GM21360 (cell line): ENCODE data around the gene SYMPK.
"Not testable (repeated sequence)": the region's sequence is repeated elsewhere in the genome, so short reads cannot be mapped to it uniquely, and the experiment has no call there.

Experiments used
- ATAC-seq: cut with Tn5 transposase; IDR thresholded peaks from one replicate; pipeline ENCODE4 v1.9.1; 2021; ENCODE audit warnings: mild to moderate bottlenecking, moderate library complexity; ENCODE audit not compliant: unreplicated experiment

The SYMPK gene

GRCh38 chr19:45870798-45871197, 7.9 kb upstream of the SYMPK start:
- ATAC-seq, result no peak

GRCh38 chr19:45867241-45867640, 4.3 kb upstream of the SYMPK start:
- not testable (repeated sequence) for ATAC-seq

GRCh38 chr19:45866400-45867176, 3.6 kb upstream of the SYMPK start:
- ATAC-seq, result no peak

- no peak for ATAC-seq
Measured at GRCh38 chr19:45865269-45865948, 2.5 kb upstream of the SYMPK start.

- no peak for ATAC-seq
Measured at GRCh38 chr19:45864629-45865082, 1.7 kb upstream of the SYMPK start.

GRCh38 chr19:45863840-45864628, 1.1 kb upstream of the SYMPK start, which contains the start of gene FOXA3:
Gene FOXA3 (plus strand): TSS chr19:45864326. CDS start chr19:45864457, 131 bp downstream.
- no peak for ATAC-seq

GRCh38 chr19:45863335-45863839, 440 bp upstream of the SYMPK start:
- no peak for ATAC-seq

GRCh38 chr19:45862271-45862563, 730 bp downstream of the SYMPK start:
- no peak for ATAC-seq

GRCh38 chr19:45860359-45861259, 2.3 kb downstream of the SYMPK start:
- no peak for ATAC-seq

GRCh38 chr19:45854167-45854778, 8.7 kb downstream of the SYMPK start:
- ATAC-seq, result no peak

GRCh38 chr19:45852983-45853382, 10.0 kb downstream of the SYMPK start:
- no peak for ATAC-seq

GRCh38 chr19:45852145-45852750, 10.7 kb downstream of the SYMPK start:
- ATAC-seq, result no peak

- ATAC-seq, result no peak
Measured at GRCh38 chr19:45848922-45849321, 14.0 kb downstream of the SYMPK start.

GRCh38 chr19:45847663-45848062, 15.3 kb downstream of the SYMPK start:
- ATAC-seq, result no peak

GRCh38 chr19:45842198-45842597, 20.7 kb downstream of the SYMPK start:
- no peak for ATAC-seq

GRCh38 chr19:45834970-45835369, 28.0 kb downstream of the SYMPK start:
- no peak for ATAC-seq

- ATAC-seq, result no peak
Measured at GRCh38 chr19:45828945-45829344, 34.0 kb downstream of the SYMPK start.

GRCh38 chr19:45828523-45828922, 34.4 kb downstream of the SYMPK start:
- no peak for ATAC-seq

- no peak for ATAC-seq
Measured at GRCh38 chr19:45827459-45828093, 35.4 kb downstream of the SYMPK start.
